KOPT-K1 (cell line): Measurements from ENCODE around the gene SPRTN.

Source experiments
- H3K27ac ChIP-seq: fragments of 200-600 bp; sonication (generic); 2 replicates; pipeline ENCODE4 v1.5.1; 2016; ENCODE audit warnings: antibody characterized with exemption, mild to moderate bottlenecking, low read depth, low read length; ENCODE audit not compliant: poor library complexity, severe bottlenecking
- H3K36me3 ChIP-seq: fragments of 200-600 bp; sonication (generic); 2 replicates; pipeline ENCODE4 v1.5.1; 2017; ENCODE audit warnings: antibody characterized with exemption, mild to moderate bottlenecking, low read length, moderate library complexity; ENCODE audit not compliant: insufficient read depth
- H3K9me3 ChIP-seq: fragments of 200-600 bp; sonication (generic); 2 replicates; pipeline ENCODE4 v1.5.1; 2017; ENCODE audit warnings: antibody characterized with exemption, low read length, mild to moderate bottlenecking; ENCODE audit not compliant: insufficient read depth, poor library complexity, severe bottlenecking

The SPRTN gene

GRCh38 chr1:231382426-231382825 lies 44.3 kb downstream of the SPRTN start:
- H3K36me3 ChIP-seq: no peaks in the 10 kb centered on the region
- no peak overlapping the region for H3K27ac ChIP-seq
- H3K9me3 ChIP-seq: no peaks in the 10 kb centered on the region

GRCh38 chr1:231383159-231383860 lies 45.2 kb downstream of the SPRTN start:
- no peak overlapping the region for H3K27ac ChIP-seq
- no peaks in the 10 kb centered on the region for H3K36me3 ChIP-seq
- H3K9me3 ChIP-seq: no peaks in the 10 kb centered on the region

DNA sequence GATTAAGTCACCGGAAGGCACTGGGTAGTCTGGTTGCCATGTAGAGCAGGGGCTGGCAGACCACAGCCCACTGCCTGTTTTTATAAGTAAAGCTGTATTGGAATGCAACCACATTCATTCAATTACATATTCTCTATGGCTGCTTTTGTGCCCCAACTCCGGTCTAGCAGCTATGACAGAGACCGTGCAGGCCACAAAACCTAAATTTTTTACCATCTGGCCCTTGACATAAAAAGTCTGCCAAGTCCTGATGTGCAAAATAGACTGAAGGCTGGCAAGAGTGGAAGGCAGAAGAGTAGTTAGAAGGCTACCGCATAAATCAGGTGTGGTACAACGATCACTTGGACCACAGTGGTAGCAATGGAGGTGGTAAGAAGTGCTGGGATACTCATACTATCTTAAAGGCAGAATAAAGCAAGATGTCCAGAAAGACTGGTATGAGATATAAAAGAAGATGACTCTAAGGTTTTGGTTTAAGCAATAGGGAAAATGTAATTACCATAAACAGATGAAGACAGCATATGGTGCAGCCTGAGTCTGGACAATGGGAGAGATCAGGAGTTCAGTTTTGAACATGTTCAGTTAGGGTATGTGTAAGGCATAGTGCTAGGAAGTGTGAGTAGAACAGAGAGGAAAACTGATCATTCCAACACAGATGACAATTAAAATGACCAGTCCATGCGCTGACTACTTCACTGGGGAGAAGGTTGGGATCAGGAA lies 46.8 kb downstream of the SPRTN start:
- no peaks in the 10 kb centered on the region for H3K9me3 ChIP-seq
- no peak overlapping the region for H3K27ac ChIP-seq
- H3K36me3 ChIP-seq: no peaks in the 10 kb centered on the region

GRCh38 chr1:231385416-231385748 lies 47.3 kb downstream of the SPRTN start:
- Histone ChIP-seq H3K27ac (no peak overlapping the region), H3K36me3 (no peaks in the 10 kb centered on the region; the same call in 1 of the 2 replicates), H3K9me3 (no peaks in the 10 kb centered on the region)

- H3K27ac ChIP-seq: no peak overlapping the region
- no peaks in the 10 kb centered on the region; the same call in 1 of the 2 replicates for H3K36me3 ChIP-seq
Measured at GRCh38 chr1:231386466-231386865, 48.4 kb downstream of the SPRTN start.

DNA sequence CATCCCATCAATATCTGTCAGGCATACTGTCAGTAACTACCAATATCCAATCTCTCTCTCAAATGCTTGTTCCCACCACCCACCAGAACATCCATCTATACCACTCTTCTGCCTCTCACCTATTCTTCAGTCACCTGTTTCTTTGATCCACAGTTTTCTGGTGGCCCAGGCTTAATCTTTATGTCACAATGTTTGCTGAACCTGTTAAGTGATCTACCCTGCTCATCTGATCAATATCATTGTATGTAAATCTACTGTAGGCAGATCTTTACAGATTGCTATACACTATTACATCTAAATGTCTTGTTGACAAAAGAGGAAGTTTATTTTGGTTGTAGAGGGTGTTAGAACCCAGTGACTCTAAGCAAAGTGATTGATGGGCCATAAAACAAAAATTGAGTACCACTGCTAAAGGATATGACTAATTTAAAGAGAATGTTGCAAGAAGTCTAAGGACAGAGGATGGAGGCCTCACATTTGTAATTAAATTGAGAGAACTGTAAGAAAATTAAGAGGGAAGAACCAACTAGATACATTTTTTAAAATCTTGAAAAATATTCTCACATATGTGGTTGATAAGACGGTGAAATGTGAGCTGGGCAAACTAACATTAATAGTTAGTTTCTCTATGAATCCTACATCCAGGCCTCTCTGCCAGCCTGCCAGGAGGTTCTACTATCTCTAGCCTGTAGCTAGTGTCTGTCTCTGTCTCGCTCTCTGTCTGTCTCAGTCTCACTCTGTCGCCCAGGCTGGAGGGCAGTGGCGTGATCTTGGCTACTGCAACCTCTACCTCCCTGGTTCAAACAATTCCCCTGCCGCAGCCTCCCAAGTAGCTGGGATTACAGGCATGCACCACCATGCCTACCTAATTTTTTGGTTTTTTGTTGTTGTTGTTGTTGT lies 49.9 kb downstream of the SPRTN start:
- Histone ChIP-seq H3K36me3 (no peaks in the 10 kb centered on the region; the same call in 1 of the 2 replicates), H3K9me3 (no peaks in the 10 kb centered on the region), H3K27ac (no peak overlapping the region)

More at GRCh38 chr1:231386466-231386865, 48.4 kb downstream of the SPRTN start:
- no peaks in the 10 kb centered on the region for H3K9me3 ChIP-seq

DNA sequence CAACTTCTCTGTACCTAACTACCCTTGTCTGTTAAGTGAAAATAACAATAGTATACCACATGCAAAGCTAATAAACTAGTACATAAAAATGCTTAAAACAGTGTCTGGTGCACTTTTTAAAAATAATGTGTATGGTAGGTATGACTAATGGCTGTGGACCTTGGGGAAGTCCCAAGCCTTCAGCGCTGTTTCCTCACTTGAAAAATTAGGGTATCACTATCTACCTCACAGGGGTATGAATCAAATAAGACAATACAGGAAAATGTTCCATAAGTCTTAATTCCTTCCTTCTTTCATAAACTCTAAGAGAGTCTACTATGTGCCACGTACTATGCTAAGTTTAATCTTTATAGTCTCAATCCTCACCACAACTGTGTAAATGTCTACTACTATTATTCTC lies 52.0 kb downstream of the SPRTN start:
- Histone ChIP-seq H3K36me3 (no peaks in the 10 kb centered on the region; the same call in 1 of the 2 replicates), H3K9me3 (no peaks in the 10 kb centered on the region), H3K27ac (no peak overlapping the region)

- Histone ChIP-seq H3K36me3 (no peaks in the 10 kb centered on the region; the same call in 1 of the 2 replicates), H3K27ac (no peak overlapping the region), H3K9me3 (no peaks in the 10 kb centered on the region)
Measured at GRCh38 chr1:231392389-231393131, 54.5 kb downstream of the SPRTN start.

DNA sequence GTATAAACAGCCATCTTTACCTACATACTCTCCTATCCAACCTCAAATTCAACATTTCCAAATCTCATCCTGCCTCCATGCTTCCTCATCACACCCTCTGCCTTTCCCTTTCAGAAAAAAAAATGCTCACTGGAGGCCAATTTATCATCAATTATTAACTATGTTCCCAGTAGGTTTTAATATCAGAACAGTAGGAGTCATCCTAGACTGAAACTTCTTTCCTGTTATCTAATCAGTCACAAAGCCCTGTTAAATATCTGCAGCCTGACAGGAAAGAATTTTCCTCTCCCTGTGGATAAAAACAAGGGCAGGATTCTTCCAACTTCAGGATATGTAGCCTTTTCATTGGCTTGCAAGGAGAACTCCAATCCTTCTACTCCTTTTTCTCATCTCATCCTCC lies 55.6 kb downstream of the SPRTN start:
- Histone ChIP-seq H3K27ac (no peak overlapping the region), H3K36me3 (no peaks in the 10 kb centered on the region; the same call in 1 of the 2 replicates), H3K9me3 (no peaks in the 10 kb centered on the region)

DNA sequence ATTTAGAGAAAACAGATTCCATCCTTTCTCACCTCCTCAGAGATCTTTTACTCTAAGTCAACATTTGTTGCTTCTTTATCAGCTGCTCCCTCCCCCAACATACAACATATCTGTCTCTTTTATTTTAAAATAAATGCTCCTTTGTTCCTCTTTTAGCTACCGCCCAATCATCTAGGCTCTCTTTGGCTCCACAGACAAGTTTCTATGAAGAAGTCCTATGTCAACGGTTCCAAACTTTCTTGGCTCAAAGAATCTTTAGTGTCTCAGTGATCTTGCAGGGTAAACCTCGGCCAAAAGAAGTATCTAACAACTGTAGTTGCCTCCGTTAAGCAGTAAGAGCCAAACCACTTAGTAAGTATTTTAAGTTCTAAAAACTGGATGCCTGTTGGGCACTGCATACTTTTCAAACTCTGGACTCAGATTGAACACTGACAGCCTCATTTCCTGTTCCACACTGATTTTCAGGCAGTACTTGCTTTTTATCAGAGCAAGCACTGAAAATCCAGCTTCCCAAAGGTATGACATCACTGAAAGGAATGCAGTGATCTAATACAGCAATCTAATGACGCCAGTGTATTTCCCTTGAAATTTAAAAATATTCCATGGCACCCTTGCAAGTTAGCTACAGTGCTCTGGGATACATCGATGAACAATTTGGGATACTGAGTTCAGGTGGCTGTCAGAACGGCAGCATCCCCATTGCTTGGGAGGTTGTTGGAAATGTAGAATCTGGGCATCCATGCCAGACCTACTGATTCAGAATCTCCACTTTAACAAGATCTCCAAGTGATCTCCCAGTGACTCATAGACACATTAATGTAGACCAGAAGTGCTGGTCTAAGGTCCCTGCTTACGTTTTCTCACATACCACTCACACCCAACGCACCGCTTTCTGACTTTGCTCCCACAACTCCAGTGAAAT lies 57.2 kb downstream of the SPRTN start:
- no peaks in the 10 kb centered on the region for H3K36me3 ChIP-seq
- H3K27ac ChIP-seq: no peak overlapping the region
- H3K9me3 ChIP-seq: no peaks in the 10 kb centered on the region

DNA sequence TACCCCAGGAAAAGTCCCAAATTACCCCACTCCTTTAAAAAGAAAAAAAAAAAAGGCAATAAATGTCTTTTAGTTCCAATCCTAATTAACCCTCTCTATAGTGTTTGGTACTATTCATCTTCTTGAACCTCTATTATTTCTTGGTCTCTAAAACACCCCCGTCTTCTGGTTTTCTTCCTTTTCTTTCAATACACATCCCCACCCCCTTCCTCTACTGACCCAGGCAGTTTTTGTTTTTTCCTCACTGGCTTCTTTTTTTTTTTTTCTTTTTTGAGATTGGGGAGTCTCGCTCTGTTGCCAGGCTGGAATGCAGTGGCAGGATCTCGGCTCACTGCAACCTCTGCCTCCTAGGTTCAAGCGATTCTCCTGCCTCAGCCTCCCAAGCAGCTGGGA lies 57.9 kb downstream of the SPRTN start:
- no peaks in the 10 kb centered on the region for H3K36me3 ChIP-seq
- H3K9me3 ChIP-seq: no peaks in the 10 kb centered on the region
- H3K27ac ChIP-seq: no peak overlapping the region

DNA sequence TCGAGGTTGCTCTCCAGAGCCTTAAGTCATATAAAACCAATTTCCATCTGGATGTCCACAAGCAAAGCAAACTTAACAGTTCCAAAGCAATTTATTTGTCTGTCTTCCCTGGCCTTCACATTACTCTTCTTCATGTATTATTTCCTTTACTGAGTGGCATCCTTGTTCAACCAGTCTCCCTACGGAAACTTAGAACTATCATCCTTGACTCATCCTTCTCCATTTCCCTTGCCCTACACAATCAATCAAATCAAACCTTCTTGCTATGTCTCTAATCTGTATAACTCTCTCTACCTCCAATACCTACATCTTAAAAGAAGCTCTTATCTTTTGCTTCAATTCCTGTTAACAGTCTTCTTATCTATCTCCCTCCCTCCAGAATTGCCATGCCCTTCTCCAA lies 58.5 kb downstream of the SPRTN start:
- Histone ChIP-seq H3K27ac (no peak overlapping the region), H3K36me3 (no peaks in the 10 kb centered on the region), H3K9me3 (no peaks in the 10 kb centered on the region)

DNA sequence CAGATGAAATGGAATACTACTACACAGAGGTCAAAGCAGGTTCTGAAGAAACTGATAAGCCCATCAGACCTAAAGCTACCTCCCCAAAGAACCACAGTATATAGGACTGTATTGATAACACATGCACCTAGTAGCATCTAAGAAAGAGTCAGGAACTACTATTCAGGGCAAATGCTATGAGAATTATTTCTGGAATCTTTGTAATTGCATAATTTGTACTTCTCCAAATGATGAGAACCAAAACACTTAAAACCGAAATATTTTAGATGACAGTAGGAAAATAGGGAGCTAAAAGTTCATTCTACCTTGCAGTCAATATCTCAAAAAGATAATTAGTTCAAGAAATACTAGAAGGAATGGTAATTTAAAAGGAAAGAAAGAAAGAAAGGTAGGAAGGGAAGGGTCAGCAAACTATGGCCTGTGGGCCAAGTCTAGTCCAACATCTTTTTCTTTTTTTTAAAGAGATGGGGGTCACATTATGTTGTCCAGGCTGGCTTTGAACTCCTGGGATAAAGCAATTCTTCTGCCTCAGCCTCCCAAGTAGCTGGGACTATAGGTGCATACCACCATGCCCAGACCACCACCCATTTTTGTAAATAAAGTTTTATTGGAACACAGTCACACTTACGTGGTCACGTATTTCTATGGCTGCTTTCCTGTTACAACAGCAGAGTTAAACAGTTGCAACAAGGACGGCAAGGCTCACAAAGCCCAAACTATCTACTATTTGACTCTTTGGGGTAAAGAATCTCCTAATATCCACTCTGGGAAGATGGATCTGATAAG lies 60.0 kb downstream of the SPRTN start:
- Histone ChIP-seq H3K27ac (no peak overlapping the region), H3K36me3 (no peaks in the 10 kb centered on the region; the same call in 1 of the 2 replicates), H3K9me3 (no peaks in the 10 kb centered on the region)
